ENCODE measurements around the gene RNF167. TPM values are rescaled to one million over a fixed set of nuclear protein-coding genes. Genes with fewer than 3 reads are reported as not detected.
A peak's percentile ranks its signal among the peaks of the same experiment; 100 is the strongest.
"Not testable (repeated sequence)": the region's sequence is repeated elsewhere in the genome, so short reads cannot be mapped to it uniquely, and the experiment has no call there.

The RNF167 gene
- total and polyA plus RNA-seq, 2 of the 13 experiments (the other 11 are each of a cell fraction or from before 2014, with no cell fraction given) = 44.1 to 45.4 TPM

DNA sequence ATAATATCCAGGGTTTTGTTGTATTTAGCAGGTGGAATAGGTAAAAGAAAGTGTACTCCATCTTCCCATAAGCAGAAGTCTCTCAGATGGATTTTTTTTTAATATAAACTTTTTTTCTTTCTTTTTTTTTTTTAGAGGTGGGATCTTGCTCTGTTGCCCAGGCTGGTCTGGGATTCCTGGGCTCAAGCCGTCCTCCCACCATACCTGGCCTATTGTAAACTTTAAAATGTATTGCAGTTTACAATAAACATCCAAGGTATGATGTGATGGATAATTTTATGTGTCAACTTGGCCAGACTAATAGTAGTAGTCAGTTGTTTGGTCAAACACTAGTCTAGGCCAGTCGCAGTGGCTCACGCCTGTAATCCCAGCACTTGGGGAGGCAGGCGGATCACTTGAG, 18.7 kb upstream of the RNF167 start:
- DNase-seq (ENCODE audit: low spot score) = no peak
- Histone ChIP-seq H4K20me1 (ENCODE audit: insufficient read depth, low read length) (no peaks in the 10 kb centered on the region), H3K4me3 (replicated peaks in 1 of 3; ENCODE audit: insufficient read depth in 1 of 3, low read depth in 2 of 3, low read length in 3 of 3) (no peak overlapping the region), H3K9me3 (ENCODE audit: low read length) (no peaks in the 10 kb centered on the region), H3K27ac (ENCODE audit: extremely low read length, insufficient read depth, low read length) (peak overlapping the region; percentile 53), H3K36me3 (replicated peaks in 1 of 2; ENCODE audit: control insufficient read depth in 1 of 2, insufficient read depth in 2 of 2, low read length in 2 of 2) (no peaks in the 10 kb centered on the region), H3K9ac (ENCODE audit: insufficient read depth, low read depth, low read length) (no peak overlapping the region), H3K4me2 (ENCODE audit: low read depth, low read length) (peak overlapping the region; percentile 75; the same call in 1 of the 2 replicates), H3K79me2 (ENCODE audit: insufficient read depth, low read length) (no peaks in the 10 kb centered on the region), H3K4me1 (ENCODE audit: insufficient read depth, low read length) (peaks cover 22% of the 10 kb centered on the region), H3K27me3 (ENCODE audit: control insufficient read depth in 1 of 2, insufficient read depth in 2 of 2, low read length in 2 of 2) (no peaks in the 10 kb centered on the region), H2AFZ (ENCODE audit: low read length) (no peak overlapping the region)
- in situ Hi-C loops (cut with HindIII; ENCODE audit: extremely low pct_ligation_motif_present, low pct_unique_long_range_greater_than_20kb) = no loop called here
- ATAC-seq = no peak
- WGBS (ENCODE audit: low lambda C conversion rate) = 65% methylated on average over 4 of the region's 4 CpGs
- FAIRE-seq = no peak
- intact Hi-C loops (cut with micrococcal nuclease; ENCODE audit: unreplicated experiment) = no loop called here
- TF ChIP-seq ZNF121 (CRISPR knock-in tag; IDR thresholded peaks at IDR 0.05) = peak; percentile 53; the same call in 1 of the 2 replicates
- TF ChIP-seq NFKBIZ (CRISPR knock-in tag; IDR thresholded peaks at IDR 0.05) = no peak
- POLR2A ChIA-PET = interaction anchor here (1.0 to 3.0 kb wide), 7 partner anchors 8 to 76 kb away, joined by 3 to 35 read pairs (median 6); partner anchors contain the start of genes ENO3, INCA1, RNF167 and SLC25A11
- CTCF ChIA-PET (ENCODE audit: low intra/inter-chr PET ratio, low total read pairs) = no interaction called here
- BruUV-seq (replicated peaks) = no TSS peak

DNA sequence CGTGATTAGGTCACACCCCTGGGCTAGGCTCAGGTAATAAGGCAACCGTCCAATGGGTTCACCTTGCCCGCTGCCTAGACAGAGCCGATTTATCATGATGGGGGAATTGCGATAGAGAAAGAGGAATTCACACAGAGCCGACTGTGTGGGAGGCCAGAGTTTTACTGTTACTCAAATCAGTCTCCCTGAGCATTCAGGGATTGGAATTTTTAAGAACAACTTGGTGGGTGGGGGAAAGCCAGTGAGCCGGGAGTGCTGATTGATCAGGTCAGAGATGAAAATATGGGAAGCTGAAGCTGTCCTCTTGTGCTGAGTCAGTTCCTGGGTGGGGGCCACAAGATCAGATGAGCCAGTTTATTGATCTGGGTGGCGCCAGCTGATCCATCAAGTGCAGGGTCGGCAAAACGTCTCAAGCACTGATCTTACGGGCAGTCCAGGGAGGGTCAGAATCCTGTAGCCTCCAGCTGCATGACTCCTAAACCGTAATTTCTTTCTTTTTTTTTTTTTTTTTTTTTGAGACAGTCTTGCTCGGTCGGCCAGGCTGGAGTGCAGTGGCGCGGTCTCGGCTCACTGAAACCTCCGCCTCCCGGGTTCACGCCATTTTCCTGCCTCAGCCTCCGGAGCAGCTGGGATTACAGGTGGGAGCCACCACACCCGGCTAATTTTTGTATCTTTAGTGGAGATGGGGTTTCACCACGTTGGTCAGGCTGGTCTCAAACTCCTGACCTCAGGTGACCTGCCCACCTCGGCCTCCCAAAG, 13.3 kb upstream of the RNF167 start:
- CTCF ChIA-PET (ENCODE audit: low intra/inter-chr PET ratio, low total read pairs); BruUV-seq (replicated peaks); H3K27me3 ChIP-seq (ENCODE audit: control insufficient read depth in 1 of 2, insufficient read depth in 2 of 2, low read length in 2 of 2); in situ Hi-C loops (cut with HindIII; ENCODE audit: extremely low pct_ligation_motif_present, low pct_unique_long_range_greater_than_20kb); H3K4me1 ChIP-seq (ENCODE audit: insufficient read depth, low read length); FAIRE-seq; ATAC-seq; H4K20me1 ChIP-seq (ENCODE audit: insufficient read depth, low read length); H3K4me3 ChIP-seq (replicated peaks in 1 of 3; ENCODE audit: insufficient read depth in 1 of 3, low read depth in 2 of 3, low read length in 3 of 3); intact Hi-C loops (cut with micrococcal nuclease; ENCODE audit: unreplicated experiment); DNase-seq (ENCODE audit: low spot score); H3K36me3 ChIP-seq (replicated peaks in 1 of 2; ENCODE audit: control insufficient read depth in 1 of 2, insufficient read depth in 2 of 2, low read length in 2 of 2); H3K27ac ChIP-seq (ENCODE audit: extremely low read length, insufficient read depth, low read length); H3K4me2 ChIP-seq (ENCODE audit: low read depth, low read length); H2AFZ ChIP-seq (ENCODE audit: low read length); H3K9ac ChIP-seq (ENCODE audit: insufficient read depth, low read depth, low read length); H3K9me3 ChIP-seq (ENCODE audit: low read length); H3K79me2 ChIP-seq (ENCODE audit: insufficient read depth, low read length): not testable (repeated sequence)
- POLR2A ChIA-PET = interaction anchor here (1.3 kb wide), 1 partner anchor 13 kb away, joined by 5 read pairs; the partner anchor contains the start of genes RNF167 and SLC25A11
- WGBS (ENCODE audit: low lambda C conversion rate) = 82% methylated on average over 24 of the region's 24 CpGs
- 0 out of 4 replicates have a peak, but pooled peaks of 1 of the 2 experiments have one; percentile 2 for TF ChIP-seq MAFK (conservative IDR thresholded peaks at IDR 0.05 in 1 of 2, IDR thresholded peaks at IDR 0.05 in 1 of 2; ENCODE audit: low read length in 2 of 2)

Measured in HepG2 (cell line).